Activated T-cell treated with anti-CD3 and anti-CD28 coated beads, Interleukin-2, amount 50 U/mL, for 1 hour (primary cell): ENCODE results near the gene SLC25A33.
"Not testable (repeated sequence)": the region's sequence is repeated elsewhere in the genome, so short reads cannot be mapped to it uniquely, and the experiment has no call there.

ENCODE experiments used
- DNase-seq: peaks from one replicate; pipeline ENCODE4 v3.0.0-alpha.2; 2020

Gene SLC25A33

GRCh38 chr1:9602794-9603167 lies 63.5 kb downstream of the SLC25A33 start:
- no peak for DNase-seq

GRCh38 chr1:9603307-9603706 lies 64.0 kb downstream of the SLC25A33 start:
- no peak for DNase-seq

- DNase-seq = no peak
Measured at GRCh38 chr1:9603766-9604753, 64.8 kb downstream of the SLC25A33 start.

- no peak for DNase-seq
Measured at GRCh38 chr1:9604836-9605235, 65.6 kb downstream of the SLC25A33 start.

GRCh38 chr1:9605946-9606455 lies 66.7 kb downstream of the SLC25A33 start:
- DNase-seq = no peak

- no peak for DNase-seq
Measured at GRCh38 chr1:9606458-9606857, 67.2 kb downstream of the SLC25A33 start.

GRCh38 chr1:9606948-9607347 lies 67.7 kb downstream of the SLC25A33 start:
- no peak for DNase-seq

GRCh38 chr1:9607352-9607751 lies 68.1 kb downstream of the SLC25A33 start:
- DNase-seq = no peak

- no peak for DNase-seq
Measured at GRCh38 chr1:9609998-9610397, 70.7 kb downstream of the SLC25A33 start.

GRCh38 chr1:9610548-9610947 lies 71.3 kb downstream of the SLC25A33 start:
- DNase-seq = no peak

GRCh38 chr1:9611716-9612115 lies 72.5 kb downstream of the SLC25A33 start:
- DNase-seq = no peak

- no peak for DNase-seq
Measured at GRCh38 chr1:9612162-9612845, 73.0 kb downstream of the SLC25A33 start.

GRCh38 chr1:9612871-9613624 lies 73.8 kb downstream of the SLC25A33 start:
- DNase-seq = no peak

- DNase-seq = no peak
Measured at GRCh38 chr1:9613625-9614299, 74.5 kb downstream of the SLC25A33 start.

GRCh38 chr1:9615316-9616063 lies 76.2 kb downstream of the SLC25A33 start:
- DNase-seq = peak; percentile 65

GRCh38 chr1:9618909-9619679 lies 79.8 kb downstream of the SLC25A33 start:
- no peak for DNase-seq

GRCh38 chr1:9621032-9621431 lies 81.8 kb downstream of the SLC25A33 start:
- no peak for DNase-seq

- DNase-seq = no peak
Measured at GRCh38 chr1:9624081-9624480, 84.8 kb downstream of the SLC25A33 start.

- not testable (repeated sequence) for DNase-seq
Measured at GRCh38 chr1:9625030-9625429, 85.8 kb downstream of the SLC25A33 start.

GRCh38 chr1:9626201-9626608 lies 86.9 kb downstream of the SLC25A33 start:
- peak; percentile 27 for DNase-seq
